GM19324 (cell line): ENCODE measurements around the gene OR5H1.

Experiments
- ATAC-seq: cut with Tn5 transposase; IDR thresholded peaks from one replicate; pipeline ENCODE4 v1.9.1; 2021; ENCODE audit warnings: mild to moderate bottlenecking, moderate library complexity; ENCODE audit not compliant: unreplicated experiment, low FRiP score

The OR5H1 gene

DNA sequence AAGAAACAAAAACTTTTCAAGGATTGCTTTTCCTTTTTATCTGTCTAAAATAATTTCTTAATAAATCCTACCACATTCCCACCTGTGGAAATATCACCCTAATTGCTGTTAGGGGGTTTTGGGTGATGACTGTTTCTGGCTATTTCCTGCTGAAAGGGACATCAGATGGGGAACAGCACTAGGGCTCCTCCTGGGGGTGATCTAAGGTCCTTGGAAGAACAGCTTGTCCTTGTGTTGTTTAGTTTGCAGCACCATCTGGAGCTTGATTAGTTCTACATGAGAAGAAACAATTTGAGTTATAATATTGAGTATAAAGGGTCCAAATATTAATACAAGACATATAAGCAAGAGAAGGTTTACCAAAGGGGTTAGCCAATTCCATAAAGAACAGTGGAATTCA is 54.7 kb downstream of the OR5H1 start:
- ATAC-seq, result no peak
